Measurements from ENCODE around the gene NKX2-4.
"Not testable (repeated sequence)": the region's sequence is repeated elsewhere in the genome, so short reads cannot be mapped to it uniquely, and the experiment has no call there.

The NKX2-4 gene

DNA sequence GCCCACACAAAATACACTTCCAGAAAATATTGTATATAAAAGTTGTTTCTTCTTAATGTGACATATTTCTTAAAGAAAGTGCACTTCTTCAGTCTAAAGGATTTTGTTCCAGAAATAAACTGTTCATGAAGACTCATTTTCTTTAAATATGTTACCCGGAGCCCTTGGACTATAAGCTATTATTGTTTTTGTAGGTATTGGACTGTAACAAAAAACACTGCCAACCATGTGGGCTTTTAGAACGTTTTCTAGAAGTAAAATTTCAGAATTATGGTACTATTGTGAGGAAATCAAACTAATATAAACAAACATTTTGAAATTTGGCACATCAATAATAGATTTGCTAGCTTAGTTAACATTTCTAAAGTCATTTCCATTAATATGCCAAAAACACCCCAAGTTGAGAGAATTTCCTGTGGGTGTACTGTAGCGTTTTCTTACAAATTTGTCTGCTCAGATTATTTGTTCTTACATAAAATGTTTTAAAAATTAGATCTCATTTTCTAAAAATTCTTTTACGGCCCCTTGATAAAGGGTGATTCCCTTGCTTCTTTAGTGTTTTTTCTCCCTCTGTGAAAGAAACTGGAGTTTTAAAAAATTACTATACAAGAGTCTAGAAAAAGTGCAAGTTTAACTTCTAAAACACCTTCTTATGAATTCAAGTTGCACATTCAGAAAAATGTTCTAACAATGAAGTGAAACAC lies 3.4 kb downstream of the NKX2-4 start:
- no peak for DNase-seq (ENCODE audit: low read depth)

DNA sequence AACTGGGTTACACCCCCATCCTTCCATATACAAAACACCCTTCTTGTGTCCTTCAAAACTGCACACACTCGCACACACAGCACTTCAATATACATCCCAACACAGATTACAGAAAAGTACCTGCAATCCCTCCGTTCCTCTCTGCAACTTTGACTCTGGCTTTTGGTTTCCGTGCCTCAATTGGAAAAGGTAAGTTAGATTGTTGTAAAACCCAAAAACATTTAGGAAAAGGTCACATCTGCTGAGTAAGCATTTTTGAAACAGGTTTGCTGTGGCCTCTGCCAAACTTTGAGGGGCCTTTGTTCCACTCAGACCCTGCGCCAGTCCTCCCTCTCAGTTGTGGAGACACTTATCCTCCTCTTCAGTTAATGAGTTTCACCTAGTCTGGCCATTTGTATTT lies 4.2 kb downstream of the NKX2-4 start:
- DNase-seq (ENCODE audit: low read depth): no peak

- no peak for DNase-seq (ENCODE audit: low read depth)
Observed at GRCh38 chr20:21391972-21392352, 5.4 kb downstream of the NKX2-4 start.

- DNase-seq (ENCODE audit: low read depth): no peak
Observed at GRCh38 chr20:21391185-21391971, 5.9 kb downstream of the NKX2-4 start.

DNA sequence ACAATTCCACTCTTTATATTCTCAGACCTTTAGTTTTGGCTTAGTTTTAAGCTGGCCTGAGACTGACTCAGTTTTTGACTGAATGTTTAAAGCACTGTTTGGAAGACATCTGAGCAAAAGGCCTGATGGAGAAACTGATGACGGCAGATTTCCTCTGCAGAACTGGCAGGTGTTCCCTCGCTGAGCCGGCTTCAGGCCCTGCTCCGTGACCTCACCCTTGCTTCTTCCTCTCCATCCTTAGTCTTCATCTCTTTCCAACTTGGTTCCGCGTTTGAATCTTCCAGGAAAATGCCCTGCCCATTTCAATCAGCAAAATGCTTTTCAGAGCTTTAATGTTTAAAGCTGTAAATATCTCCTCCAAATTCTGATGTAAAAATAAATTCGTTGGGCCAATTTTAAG lies 6.6 kb downstream of the NKX2-4 start:
- DNase-seq (ENCODE audit: low read depth): no peak

- DNase-seq (ENCODE audit: low read depth): no peak
Observed at GRCh38 chr20:21389368-21389767, 8.0 kb downstream of the NKX2-4 start.

- DNase-seq (ENCODE audit: low read depth): no peak
Observed at GRCh38 chr20:21388566-21388965, 8.8 kb downstream of the NKX2-4 start.

DNA sequence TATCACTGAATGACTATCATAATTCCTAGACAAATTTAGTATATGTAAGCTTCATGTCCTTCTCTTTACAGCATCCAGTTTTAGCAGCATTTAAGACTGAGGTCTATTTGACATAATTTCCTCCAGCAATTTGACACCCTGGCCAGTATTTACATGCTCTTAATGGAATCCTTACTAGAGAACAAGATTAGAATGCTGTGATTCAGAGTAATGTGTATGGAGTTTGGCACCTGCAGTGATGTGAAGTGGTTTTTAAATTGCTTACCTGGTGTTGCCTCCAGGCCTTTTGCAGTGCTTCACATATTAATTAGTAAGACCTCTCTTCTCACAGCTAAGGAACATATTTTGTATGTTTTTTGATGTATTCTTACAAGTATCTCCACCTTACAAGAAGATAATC lies 9.8 kb downstream of the NKX2-4 start:
- no peak for DNase-seq (ENCODE audit: low read depth)

GRCh38 chr20:21386111-21386510 lies 11.2 kb downstream of the NKX2-4 start:
- no peak for DNase-seq (ENCODE audit: low read depth)

- no peak for DNase-seq (ENCODE audit: low read depth)
Observed at GRCh38 chr20:21384308-21384892, 12.9 kb downstream of the NKX2-4 start.

- no peak for DNase-seq (ENCODE audit: low read depth)
Observed at GRCh38 chr20:21381619-21382018, 15.7 kb downstream of the NKX2-4 start.

DNA sequence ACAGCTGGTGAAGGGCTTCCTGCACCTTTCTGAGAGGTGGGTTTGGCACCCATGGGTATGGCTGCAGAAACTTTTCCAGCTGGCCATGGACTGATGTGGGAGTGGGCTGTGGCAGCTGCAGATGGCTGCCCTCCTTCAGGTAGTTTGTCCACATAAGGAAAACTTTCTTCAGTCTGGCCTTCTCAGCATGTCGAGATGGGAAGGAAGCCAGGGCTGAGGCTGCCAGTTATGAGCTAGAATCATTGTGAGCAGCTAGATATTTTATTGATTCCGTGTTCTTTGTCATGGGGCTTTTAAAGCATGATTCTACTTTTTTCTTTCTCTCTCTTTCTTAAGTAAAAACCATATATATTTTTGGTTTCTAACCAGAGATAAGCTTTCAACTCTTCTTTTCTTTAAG lies 16.6 kb downstream of the NKX2-4 start:
- no peak for DNase-seq (ENCODE audit: low read depth)

GRCh38 chr20:21378259-21378658 lies 19.1 kb downstream of the NKX2-4 start:
- DNase-seq (ENCODE audit: low read depth): no peak

DNA sequence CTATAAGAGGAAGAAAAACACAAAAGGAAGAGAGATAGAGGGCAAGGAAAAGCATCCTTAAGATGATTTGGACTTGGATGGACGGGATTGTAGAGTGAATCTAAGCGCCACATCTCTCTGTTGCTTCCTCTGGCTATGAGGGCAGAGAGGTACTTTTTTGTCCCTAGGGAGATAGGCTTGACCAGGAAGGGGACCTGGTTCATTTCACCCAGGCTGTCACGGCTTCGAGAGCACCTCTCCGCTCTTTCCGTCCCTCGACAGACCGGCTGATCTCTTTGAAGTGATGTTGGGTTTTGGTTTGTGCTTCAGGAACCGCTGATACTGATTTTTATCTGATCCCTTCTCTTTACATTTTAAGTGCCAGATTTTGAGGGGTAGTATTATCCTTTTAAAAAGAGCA lies 19.6 kb downstream of the NKX2-4 start:
- DNase-seq (ENCODE audit: low read depth): no peak

GRCh38 chr20:21376626-21377025 lies 20.7 kb downstream of the NKX2-4 start:
- DNase-seq (ENCODE audit: low read depth): no peak

DNA sequence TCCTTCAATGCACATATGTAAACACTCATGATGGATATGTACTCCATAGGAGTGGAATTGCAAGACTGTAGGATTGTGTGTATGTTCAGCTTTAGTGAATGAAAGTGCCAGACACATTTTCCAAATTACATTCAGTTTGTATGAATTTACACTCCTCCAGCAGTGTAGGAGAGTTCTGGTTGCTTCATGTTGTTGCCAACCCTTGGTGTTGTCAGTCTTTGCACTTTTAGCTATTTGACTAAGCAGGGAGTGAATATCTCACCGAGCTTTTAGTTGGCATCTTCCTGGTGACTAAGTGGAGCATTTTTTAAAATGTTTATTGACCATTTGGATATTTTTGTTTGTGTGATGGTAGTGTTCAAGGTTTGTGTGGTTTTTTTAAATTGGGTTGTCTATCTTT lies 23.9 kb downstream of the NKX2-4 start:
- no peak for DNase-seq (ENCODE audit: low read depth)

DNA sequence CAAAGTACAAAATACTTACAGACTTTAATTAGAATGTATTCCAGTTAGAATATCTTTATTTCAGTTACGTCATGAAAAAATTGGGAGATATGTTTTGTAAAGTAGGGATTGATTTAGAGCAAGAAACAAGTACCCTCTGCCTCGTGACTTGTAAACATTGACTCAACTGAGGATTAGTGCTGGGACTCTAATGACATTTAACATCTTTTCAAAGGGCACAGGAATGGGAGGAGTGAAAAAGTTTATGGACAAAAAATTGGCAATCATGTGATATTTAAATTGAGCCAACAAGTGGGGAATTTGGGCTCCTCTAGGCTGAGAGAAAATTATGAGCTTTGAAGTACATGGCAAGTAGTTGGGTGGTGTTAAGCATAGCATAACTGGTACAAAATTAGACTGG lies 25.3 kb downstream of the NKX2-4 start:
- no peak for DNase-seq (ENCODE audit: low read depth)

- DNase-seq (ENCODE audit: low read depth): no peak
Observed at GRCh38 chr20:21371193-21371592, 26.1 kb downstream of the NKX2-4 start.

GRCh38 chr20:21368791-21369190 lies 28.5 kb downstream of the NKX2-4 start:
- DNase-seq (ENCODE audit: low read depth): no peak

DNA sequence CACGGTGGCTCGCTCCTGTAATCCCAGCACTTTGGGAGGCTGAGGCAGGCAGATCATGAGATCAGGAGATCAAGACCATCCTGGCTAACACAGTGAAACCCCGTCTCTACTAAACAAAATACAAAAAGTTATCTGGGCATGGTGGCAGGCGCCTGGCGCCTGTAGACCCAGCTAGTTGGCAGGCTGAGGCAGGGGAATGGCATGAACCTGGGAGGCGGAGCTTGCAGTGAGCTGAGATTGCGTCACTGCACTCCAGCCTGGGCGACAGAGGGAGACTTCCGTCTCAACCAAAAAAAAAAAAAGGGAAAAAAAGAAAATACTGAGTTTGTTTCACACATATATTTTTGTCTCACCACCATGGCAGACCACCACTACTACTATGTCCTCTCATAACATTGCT lies 31.1 kb downstream of the NKX2-4 start:
- not testable (repeated sequence) for DNase-seq (ENCODE audit: low read depth)

DNA sequence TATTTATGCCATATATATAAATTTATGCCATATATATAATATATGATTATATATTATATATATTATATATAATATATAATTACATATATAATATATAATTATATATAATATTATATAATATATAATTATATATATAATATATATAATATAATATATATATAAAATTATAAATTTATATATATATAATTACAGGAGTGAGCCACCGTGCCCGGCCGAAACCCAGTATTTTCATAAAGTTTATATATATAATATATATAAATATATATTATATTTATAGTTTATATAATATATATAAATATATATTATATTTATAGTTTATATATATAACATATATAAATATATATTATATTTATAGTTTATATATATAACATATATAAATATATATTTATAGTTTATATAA lies 31.6 kb downstream of the NKX2-4 start:
- no peak for DNase-seq (ENCODE audit: low read depth)

- DNase-seq (ENCODE audit: low read depth): no peak
Observed at GRCh38 chr20:21364413-21364812, 32.9 kb downstream of the NKX2-4 start.

DNA sequence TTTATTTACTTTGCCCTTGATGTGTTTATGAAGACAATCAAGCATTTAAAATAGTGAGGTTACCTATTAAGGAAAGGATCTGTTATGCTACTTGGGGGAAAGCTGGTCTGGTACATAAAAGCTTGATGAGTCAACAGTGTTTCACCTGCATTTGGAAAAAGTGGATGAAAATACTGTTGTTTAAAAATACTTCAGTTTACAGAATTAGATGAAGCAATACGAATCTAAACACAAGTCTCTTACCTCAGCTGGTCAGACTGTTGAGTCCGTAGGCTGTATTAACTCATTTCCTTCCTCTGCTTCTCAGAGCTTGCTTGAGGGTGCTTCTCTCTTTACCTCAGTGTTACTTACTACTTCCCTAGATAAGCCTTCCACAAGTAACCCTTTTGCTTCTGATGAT lies 36.1 kb downstream of the NKX2-4 start:
- no peak for DNase-seq (ENCODE audit: low read depth)

Data from stimulated activated CD8-positive, alpha-beta memory T cell treated with anti-CD3 and anti-CD28 coated beads, Interleukin-12 subunit alpha, Interleukin-12 subunit beta, amount 100 ng/mL, for 4 hours (primary cell).